GM15510 (cell line): Measurements from ENCODE around the gene TBPL2.

Source experiments
- POLR2A ChIP-seq: IDR thresholded peaks from 3 replicates; pipeline ENCODE4 v1.6.1; 2011; ENCODE audit warnings: borderline replicate concordance; ENCODE audit not compliant: insufficient read length; ENCODE audit errors: extremely low read depth

Gene TBPL2

DNA sequence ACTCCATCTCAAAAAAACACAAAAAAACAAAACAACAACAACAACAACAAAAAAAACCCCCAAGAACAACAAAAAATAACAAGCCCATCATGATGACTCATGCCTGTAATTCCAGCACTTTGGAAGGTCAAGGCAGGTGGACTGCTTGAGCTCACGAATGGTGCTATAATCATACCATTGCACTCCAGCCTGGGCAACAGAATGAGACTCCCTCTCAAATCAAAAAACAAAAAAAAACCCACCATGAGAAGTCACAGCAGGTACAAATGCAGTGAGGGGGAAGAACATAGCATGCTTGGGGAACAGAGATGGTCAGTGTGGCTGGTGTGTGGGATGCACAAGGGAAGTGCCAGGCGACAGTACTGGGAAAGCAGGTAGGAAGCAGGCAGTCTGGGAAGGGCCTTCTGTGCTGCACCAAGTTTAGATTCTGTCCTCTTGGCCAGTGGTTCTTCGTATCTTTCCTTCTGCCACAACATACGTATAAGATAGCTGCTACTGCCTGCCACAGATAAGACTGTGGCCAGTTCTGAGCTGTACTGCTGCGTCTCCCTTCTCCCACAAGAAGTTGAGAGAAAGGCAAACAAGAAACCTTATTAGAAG lies 56.8 kb downstream of the TBPL2 start:
- TF ChIP-seq POLR2A: no peak

DNA sequence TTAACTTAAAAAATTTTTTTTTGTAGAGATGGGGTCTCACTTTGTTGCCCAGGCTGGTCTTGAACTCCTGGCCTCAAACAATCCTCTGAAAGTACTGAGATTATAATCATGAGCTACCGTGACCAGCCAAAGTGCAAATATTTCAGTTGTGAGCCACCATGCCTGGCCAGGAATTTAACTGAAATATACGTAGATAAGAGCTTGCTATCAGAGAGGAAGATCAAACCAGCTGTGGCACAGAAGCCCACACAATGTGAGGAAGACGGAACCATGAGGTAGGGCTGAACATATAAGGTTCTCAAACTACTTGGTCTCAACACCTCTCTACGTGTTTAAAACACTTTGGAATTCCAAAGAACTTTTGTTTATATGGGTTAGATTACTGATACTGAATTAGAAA lies 57.9 kb downstream of the TBPL2 start:
- TF ChIP-seq POLR2A: no peak

DNA sequence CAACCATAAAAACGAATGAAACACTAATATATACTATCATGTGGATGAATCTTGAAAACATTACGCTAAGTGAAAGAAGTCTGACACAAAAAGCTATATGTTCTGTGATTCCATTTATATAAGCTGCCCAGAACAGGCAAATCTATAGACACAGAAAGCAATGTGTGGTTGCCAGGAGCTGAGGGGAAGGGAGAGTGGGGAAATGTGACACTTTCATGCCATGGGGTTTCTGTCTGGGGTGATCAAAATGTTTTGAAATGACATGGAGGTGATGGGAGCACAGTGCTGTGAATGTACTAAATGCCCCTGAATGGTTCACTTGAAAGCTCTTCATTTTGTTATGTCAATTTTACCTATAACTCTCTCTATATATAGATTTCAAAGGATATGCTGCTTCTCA lies 58.9 kb downstream of the TBPL2 start:
- no peak for TF ChIP-seq POLR2A

DNA sequence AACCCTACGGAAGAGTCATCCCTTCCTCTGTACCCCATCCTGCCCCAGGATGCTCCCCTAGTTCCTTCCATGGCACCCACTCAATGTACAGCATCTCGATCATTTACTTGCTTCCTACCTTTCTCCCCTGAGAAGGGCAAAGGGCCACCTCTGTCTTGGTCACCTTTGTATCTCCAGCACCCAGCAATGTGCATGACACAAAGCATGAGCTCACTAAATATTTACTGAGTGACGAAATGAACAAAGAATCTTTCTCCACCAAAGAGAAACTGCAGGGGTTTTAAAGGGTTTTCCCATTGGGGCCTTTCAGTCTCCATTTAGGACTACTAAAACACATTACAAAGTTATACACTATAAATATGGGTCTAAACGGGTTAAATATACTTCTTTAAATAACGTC lies 59.4 kb downstream of the TBPL2 start:
- TF ChIP-seq POLR2A: no peak

DNA sequence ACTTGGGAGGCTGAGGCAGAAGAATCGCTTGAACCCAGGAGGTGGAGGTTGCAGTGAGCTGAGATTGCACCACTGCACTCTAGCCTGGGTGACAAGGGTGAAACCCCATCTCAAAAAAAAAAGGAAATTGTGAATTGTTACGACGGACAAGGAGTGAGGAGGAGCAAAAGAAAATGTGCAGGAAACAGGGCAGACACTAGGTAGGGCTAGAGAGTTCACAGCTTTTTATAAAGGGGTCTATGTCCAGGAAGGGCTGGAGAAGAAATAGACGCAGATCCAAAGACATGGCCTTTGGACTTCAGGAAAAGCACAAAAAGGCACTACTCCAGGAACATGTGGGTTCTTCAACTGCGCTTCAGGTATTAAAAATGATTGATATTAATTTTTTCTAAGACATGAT lies 63.2 kb downstream of the TBPL2 start:
- TF ChIP-seq POLR2A: no peak

DNA sequence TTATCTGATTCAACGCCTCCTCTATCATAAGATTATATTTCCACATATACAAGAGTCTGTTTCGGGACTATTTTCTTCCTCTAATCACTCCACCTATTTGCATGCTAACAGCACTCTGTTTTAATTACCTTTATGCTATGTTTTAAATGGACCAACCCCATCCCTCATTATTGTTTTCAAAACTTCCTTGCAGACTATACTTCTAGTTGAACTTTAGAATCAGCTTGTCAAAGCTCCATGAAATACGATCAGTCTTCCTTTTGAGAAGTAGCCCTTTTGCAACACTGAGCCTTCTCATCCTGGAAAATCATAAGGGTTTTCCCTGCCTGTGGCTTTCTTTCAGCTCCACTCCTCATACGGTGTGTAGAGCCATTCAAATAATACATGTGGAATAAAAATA lies 65.6 kb downstream of the TBPL2 start:
- TF ChIP-seq POLR2A: no peak

DNA sequence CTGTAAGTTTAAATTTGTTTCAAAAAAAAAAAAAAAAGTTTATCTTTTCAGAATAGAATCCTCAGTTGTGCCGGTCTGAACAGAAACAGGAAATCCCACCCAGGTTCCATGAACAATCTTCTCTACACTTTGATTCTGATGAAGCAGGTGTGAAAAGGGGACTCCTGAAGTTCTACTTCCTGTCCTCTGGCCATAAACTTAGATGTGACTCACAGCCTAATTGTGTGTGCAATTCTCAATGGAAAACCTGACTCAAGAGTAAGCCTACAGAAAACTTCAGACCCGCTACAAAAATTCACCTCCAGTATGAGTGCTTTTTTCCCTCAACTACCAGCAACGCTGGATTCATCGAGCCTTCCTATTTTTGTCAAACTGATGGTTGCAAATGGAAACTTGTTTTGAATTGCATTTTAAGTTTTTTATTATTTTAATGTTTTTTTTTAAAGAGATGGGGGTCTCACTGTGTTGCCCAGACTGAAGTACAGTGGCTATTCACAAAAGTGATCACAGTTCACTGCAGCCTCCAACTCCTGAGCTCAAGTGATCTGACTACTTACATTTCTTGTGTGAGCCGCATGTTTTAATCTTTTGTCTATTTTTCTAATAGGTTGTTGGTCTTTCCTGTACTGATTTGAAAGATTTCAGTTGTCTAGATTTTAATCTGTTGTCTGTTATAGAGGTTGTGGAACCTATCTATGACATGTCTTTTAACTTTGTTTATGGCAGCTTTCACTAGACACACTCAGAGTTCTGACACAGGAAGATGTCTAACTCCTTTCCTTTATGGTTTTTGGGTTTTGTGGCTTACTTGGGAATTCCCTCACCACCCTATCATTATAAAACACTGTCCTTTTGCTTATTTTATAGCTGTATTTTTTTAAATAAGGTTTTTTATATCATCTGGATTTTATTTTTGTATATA lies 66.4 kb downstream of the TBPL2 start:
- no peak for TF ChIP-seq POLR2A

DNA sequence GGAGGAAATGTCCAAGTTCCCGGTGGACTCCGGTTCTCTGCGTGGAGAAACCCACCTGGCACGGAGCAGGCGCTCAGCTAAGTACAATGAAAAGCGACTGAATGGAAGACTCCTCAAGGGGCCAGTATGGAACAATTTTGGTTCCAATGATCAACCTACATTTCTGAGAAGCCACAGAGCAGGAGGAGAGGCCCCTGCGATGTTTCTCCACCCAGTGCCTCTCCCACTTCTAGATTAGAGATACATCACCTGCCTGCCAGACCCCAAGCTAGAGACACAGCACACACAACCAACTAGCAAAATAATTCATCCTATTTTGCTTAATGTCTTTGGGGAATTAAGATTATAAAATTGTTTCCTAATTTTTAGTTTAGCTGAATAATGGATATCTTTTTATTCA lies 67.6 kb downstream of the TBPL2 start:
- TF ChIP-seq POLR2A: no peak

DNA sequence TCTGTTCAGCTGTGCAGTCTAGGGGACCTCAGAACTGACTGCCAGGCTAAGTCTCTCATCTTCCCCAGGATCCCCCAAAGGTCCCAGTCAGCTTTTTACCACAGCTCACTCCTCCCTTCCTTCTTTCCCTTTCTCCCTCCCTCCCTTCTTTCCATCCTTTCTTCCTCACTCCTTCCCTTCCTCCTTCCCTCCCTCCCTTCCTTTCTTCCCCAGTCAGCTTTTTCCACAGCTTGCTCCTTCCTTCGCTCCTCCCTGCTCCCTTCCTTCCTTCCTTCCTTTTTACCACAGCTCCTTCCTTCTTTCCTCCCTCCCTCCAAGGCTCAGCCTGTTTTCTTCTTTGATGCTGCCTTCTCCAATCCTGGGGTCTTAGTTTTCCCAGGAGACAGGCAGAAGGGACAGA lies 68.0 kb downstream of the TBPL2 start:
- no peak for TF ChIP-seq POLR2A

DNA sequence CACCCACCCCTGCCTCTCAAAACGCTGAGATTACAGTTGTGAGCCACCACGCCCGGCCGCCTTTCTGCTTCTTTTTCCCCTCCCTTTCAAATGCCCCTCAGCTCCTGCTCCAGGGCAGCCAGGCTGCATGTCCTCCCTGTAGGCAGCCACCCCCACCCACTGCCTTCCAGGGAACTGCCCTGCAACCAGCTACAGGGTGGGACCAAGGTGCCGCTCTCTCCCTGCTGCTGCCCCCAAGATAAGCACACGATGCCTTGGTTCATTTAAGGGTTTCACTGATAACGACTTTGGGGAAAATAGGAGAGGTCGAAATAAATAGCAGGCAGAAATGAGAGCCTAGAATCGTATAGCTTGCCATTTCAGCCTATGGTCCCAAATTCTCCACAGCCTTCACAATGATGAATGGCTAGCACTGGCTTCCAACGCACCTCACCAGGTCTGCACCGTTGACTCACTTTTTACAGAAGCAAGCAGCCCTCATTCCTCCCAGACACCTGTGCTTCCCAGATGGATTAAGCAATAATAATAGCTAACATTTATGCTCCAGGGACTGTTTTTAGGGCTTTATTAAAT lies 69.4 kb downstream of the TBPL2 start:
- no peak for TF ChIP-seq POLR2A

DNA sequence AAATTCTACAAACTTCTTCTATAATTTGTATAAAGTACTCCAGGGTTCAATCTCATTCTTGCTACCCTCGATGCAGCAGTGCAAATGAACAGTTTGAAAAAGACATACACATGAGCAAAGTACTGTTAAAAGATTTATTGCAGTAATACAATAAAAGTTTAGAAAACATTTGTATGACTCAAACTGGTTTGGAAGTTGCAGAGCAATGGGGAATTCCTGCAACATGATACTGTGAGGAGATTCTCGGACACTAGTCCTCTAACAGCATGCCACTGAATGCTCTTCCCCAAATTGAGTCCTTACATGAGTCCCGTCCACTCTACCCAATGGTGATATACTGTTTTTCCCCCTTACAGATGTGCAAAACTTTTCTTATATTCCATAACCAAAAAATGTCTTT lies 74.1 kb downstream of the TBPL2 start:
- no peak for TF ChIP-seq POLR2A
